Measurements from ENCODE around the gene DHX35. TPM values are rescaled to one million over a fixed set of nuclear protein-coding genes. Genes with fewer than 3 reads are reported as not detected.

DHX35 gene
- total and polyA plus RNA-seq, 2 experiments from 2014 or later = 8.3 to 25.9 TPM

- TF ChIP-seq CTCF (conservative IDR thresholded peaks at IDR 0.05; ENCODE audit: low read depth in 2 of 2) = no peak
- no peak for TF ChIP-seq POLR2AphosphoS5 (IDR thresholded peaks at IDR 0.05; ENCODE audit: low read depth)
- no peak for TF ChIP-seq REST (IDR thresholded peaks at IDR 0.05; ENCODE audit: unreplicated experiment)
- TF ChIP-seq CREB1 (CRISPR knock-in tag; IDR thresholded peaks at IDR 0.05; ENCODE audit: low read depth) = no peak
- no peak for TF ChIP-seq EZH2 (IDR thresholded peaks at IDR 0.05; ENCODE audit: low read depth, unreplicated experiment)
Measured at GRCh38 chr20:38927902-38928578, 34.1 kb upstream of the DHX35 start (continued).

- peaks cover 86% of the 10 kb centered on the region for H3K79me2 ChIP-seq (replicated peaks; ENCODE audit: insufficient read depth)
- H3K36me3 ChIP-seq (ENCODE audit: insufficient read depth) = no peaks in the 10 kb centered on the region; the same call in 1 of the 2 replicates
- H3K27me3 ChIP-seq (ENCODE audit: insufficient read depth) = no peaks in the 10 kb centered on the region
- H3K27ac ChIP-seq (ENCODE audit: low read depth) = no peak overlapping the region
- no peak for ATAC-seq
- H3K4me1 ChIP-seq (ENCODE audit: insufficient read depth) = peaks cover 24% of the 10 kb centered on the region
- no peak overlapping the region for H3K4me3 ChIP-seq
- H3K4me2 ChIP-seq = no peak overlapping the region
- H2AFZ ChIP-seq = no peak overlapping the region
- Mint-ChIP-seq H3K36me3 (ENCODE audit: low read depth) (peaks cover 21% of the 10 kb centered on the region), H3K27me3 (ENCODE audit: insufficient read depth, low read depth, poor library complexity) (peaks cover 14% of the 10 kb centered on the region), H3K9me3 (no peaks in the 10 kb centered on the region), H3K27ac (no peak overlapping the region), H3K4me1 (peaks cover 30% of the 10 kb centered on the region), H3K4me3 (no peak overlapping the region)
- H4K20me1 ChIP-seq (replicated peaks; ENCODE audit: insufficient read depth) = peaks cover 73% of the 10 kb centered on the region
- TF ChIP-seq ETS1 (IDR thresholded peaks at IDR 0.05) = no peak
- TF ChIP-seq REST (IDR thresholded peaks at IDR 0.05; ENCODE audit: unreplicated experiment) = no peak
- no peak for TF ChIP-seq JUNB (IDR thresholded peaks at IDR 0.05; ENCODE audit: unreplicated experiment)
- TF ChIP-seq ZNF114 (CRISPR knock-in tag; IDR thresholded peaks at IDR 0.05) = no peak
- TF ChIP-seq CREB1 (CRISPR knock-in tag; IDR thresholded peaks at IDR 0.05; ENCODE audit: low read depth) = no peak
- TF ChIP-seq CTCF (conservative IDR thresholded peaks at IDR 0.05; ENCODE audit: low read depth in 2 of 2) = no peak
- no peak for TF ChIP-seq EZH2 (IDR thresholded peaks at IDR 0.05; ENCODE audit: low read depth, unreplicated experiment)
- H3K9me2 ChIP-seq (ENCODE audit: insufficient read depth) = no peaks in the 10 kb centered on the region
- no peaks in the 10 kb centered on the region for H3F3A ChIP-seq (replicated peaks; ENCODE audit: low read depth)
- DNase-seq (ENCODE audit: low spot score) = no peak
Measured at GRCh38 chr20:38930242-38930569, 31.9 kb upstream of the DHX35 start.
